ENCODE measurements around the gene GNAO1. TPM values are rescaled to one million over a fixed set of nuclear protein-coding genes. Genes with fewer than 3 reads are reported as not detected.

GNAO1 gene
- total and polyA plus RNA-seq, 2 donors (not counting 1 experiment from before 2014, with no cell fraction given) = 0.13 to 5.1 TPM

- TF ChIP-seq EZH2 (IDR thresholded peaks at IDR 0.05; ENCODE audit: borderline replicate concordance, insufficient read depth, low read depth, low read length, poor library complexity, severe bottlenecking) = no peak
- TF ChIP-seq, protein P1, sequence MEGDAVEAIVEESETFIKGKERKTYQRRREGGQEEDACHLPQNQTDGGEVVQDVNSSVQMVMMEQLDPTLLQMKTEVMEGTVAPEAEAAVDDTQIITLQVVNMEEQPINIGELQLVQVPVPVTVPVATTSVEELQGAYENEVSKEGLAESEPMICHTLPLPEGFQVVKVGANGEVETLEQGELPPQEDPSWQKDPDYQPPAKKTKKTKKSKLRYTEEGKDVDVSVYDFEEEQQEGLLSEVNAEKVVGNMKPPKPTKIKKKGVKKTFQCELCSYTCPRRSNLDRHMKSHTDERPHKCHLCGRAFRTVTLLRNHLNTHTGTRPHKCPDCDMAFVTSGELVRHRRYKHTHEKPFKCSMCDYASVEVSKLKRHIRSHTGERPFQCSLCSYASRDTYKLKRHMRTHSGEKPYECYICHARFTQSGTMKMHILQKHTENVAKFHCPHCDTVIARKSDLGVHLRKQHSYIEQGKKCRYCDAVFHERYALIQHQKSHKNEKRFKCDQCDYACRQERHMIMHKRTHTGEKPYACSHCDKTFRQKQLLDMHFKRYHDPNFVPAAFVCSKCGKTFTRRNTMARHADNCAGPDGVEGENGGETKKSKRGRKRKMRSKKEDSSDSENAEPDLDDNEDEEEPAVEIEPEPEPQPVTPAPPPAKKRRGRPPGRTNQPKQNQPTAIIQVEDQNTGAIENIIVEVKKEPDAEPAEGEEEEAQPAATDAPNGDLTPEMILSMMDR (IDR thresholded peaks at IDR 0.05) = no peak
- H3K9ac ChIP-seq (ENCODE audit: low read length) = no peak overlapping the region
- WGBS (ENCODE audit: insufficient coverage) = 93% methylated on average over 7 of the region's 8 CpGs
- no peaks in the 10 kb centered on the region for H3K4me1 ChIP-seq (ENCODE audit: control insufficient read depth in 2 of 2, insufficient read depth in 2 of 2, low read length in 2 of 2)
- H3K4me1 Mint-ChIP-seq = no peaks in the 10 kb centered on the region
- intact Hi-C loops (cut with micrococcal nuclease) = no loop called here
- no peak overlapping the region for H3K4me3 ChIP-seq (ENCODE audit: control extremely low read depth in 1 of 5, extremely low read depth in 1 of 5, insufficient read depth in 1 of 5, low read depth in 2 of 5, low read length in 4 of 5)
- no peak overlapping the region for H3K27ac ChIP-seq (ENCODE audit: low read length in 2 of 2)
- H2AFZ ChIP-seq (ENCODE audit: insufficient read depth, low read depth, low read length, poor library complexity, severe bottlenecking) = no peak overlapping the region
- no peaks in the 10 kb centered on the region for H3K36me3 ChIP-seq (replicated peaks in 1 of 2; ENCODE audit: control extremely low read depth in 1 of 2, control insufficient read depth in 1 of 2, extremely low read depth in 1 of 2, insufficient read depth in 2 of 2, low read length in 1 of 2)
- DNase-seq (no peak), ATAC-seq (ENCODE audit: low read depth) (no peak)
- H3K27me3 Mint-ChIP-seq = no peaks in the 10 kb centered on the region
- H3K4me2 ChIP-seq (replicated peaks; ENCODE audit: low read depth, low read length, poor library complexity, severe bottlenecking) = no peak overlapping the region
- CTCF ChIA-PET = no interaction called here
- H4K20me1 ChIP-seq (ENCODE audit: control insufficient read depth, insufficient read depth, low read length, poor library complexity, severe bottlenecking) = no peaks in the 10 kb centered on the region
- no peaks in the 10 kb centered on the region for H3K9me3 Mint-ChIP-seq (ENCODE audit: insufficient read depth)
- H3K4me3 Mint-ChIP-seq = no peak overlapping the region
- no peak overlapping the region for H3K27ac Mint-ChIP-seq
- no peaks in the 10 kb centered on the region for H3K9me3 ChIP-seq (ENCODE audit: control extremely low read depth in 1 of 3, control insufficient read depth in 2 of 3, insufficient read depth in 1 of 3, low read length in 2 of 3)
- no peaks in the 10 kb centered on the region for H3K79me2 ChIP-seq (ENCODE audit: control insufficient read depth, insufficient read depth, low read length)
- POLR2A ChIA-PET = no interaction called here
- H3K27me3 ChIP-seq (replicated peaks in 1 of 4; ENCODE audit: control extremely low read depth in 1 of 4, control insufficient read depth in 3 of 4, insufficient read depth in 4 of 4, low read length in 3 of 4) = no peaks in the 10 kb centered on the region
Measured at GRCh38 chr16:56336071-56336688, 144.9 kb downstream of the GNAO1 start.

- H3K4me3 ChIP-seq (ENCODE audit: control extremely low read depth in 1 of 5, extremely low read depth in 1 of 5, insufficient read depth in 1 of 5, low read depth in 2 of 5, low read length in 4 of 5) = no peak overlapping the region
- DNase-seq (no peak), ATAC-seq (ENCODE audit: low read depth) (no peak)
- intact Hi-C loops (cut with micrococcal nuclease) = no loop called here
- ChIA-PET POLR2A (no interaction called here), CTCF (no interaction called here)
- H4K20me1 ChIP-seq (ENCODE audit: control insufficient read depth, insufficient read depth, low read length, poor library complexity, severe bottlenecking) = no peaks in the 10 kb centered on the region
- no peaks in the 10 kb centered on the region for H3K27me3 ChIP-seq (replicated peaks in 1 of 4; ENCODE audit: control extremely low read depth in 1 of 4, control insufficient read depth in 3 of 4, insufficient read depth in 4 of 4, low read length in 3 of 4)
- Mint-ChIP-seq H3K4me3 (no peak overlapping the region), H3K27me3 (no peaks in the 10 kb centered on the region), H3K4me1 (no peaks in the 10 kb centered on the region), H3K27ac (no peak overlapping the region), H3K9me3 (ENCODE audit: insufficient read depth) (no peaks in the 10 kb centered on the region)
- H3K9ac ChIP-seq (ENCODE audit: low read length) = no peak overlapping the region
- no peak overlapping the region for H3K4me2 ChIP-seq (replicated peaks; ENCODE audit: low read depth, low read length, poor library complexity, severe bottlenecking)
- no peaks in the 10 kb centered on the region for H3K36me3 ChIP-seq (replicated peaks in 1 of 2; ENCODE audit: control extremely low read depth in 1 of 2, control insufficient read depth in 1 of 2, extremely low read depth in 1 of 2, insufficient read depth in 2 of 2, low read length in 1 of 2)
- H3K9me3 ChIP-seq (ENCODE audit: control extremely low read depth in 1 of 3, control insufficient read depth in 2 of 3, insufficient read depth in 1 of 3, low read length in 2 of 3) = no peaks in the 10 kb centered on the region
- 93% methylated on average over 21 of the region's 21 CpGs for WGBS (ENCODE audit: insufficient coverage)
- no peak overlapping the region for H2AFZ ChIP-seq (ENCODE audit: insufficient read depth, low read depth, low read length, poor library complexity, severe bottlenecking)
- H3K79me2 ChIP-seq (ENCODE audit: control insufficient read depth, insufficient read depth, low read length) = no peaks in the 10 kb centered on the region
- no peaks in the 10 kb centered on the region for H3K4me1 ChIP-seq (ENCODE audit: control insufficient read depth in 2 of 2, insufficient read depth in 2 of 2, low read length in 2 of 2)
- TF ChIP-seq, protein P1 (IDR thresholded peaks at IDR 0.05) = no peak
- TF ChIP-seq EZH2 (IDR thresholded peaks at IDR 0.05; ENCODE audit: borderline replicate concordance, insufficient read depth, low read depth, low read length, poor library complexity, severe bottlenecking) = no peak
- H3K27ac ChIP-seq (ENCODE audit: low read length in 2 of 2) = no peak overlapping the region
Measured at GRCh38 chr16:56336711-56337110, 145.4 kb downstream of the GNAO1 start.

Measured in B cell (primary cell).